H1 (cell line): ENCODE data around the gene HOXA11. TPM values are rescaled to one million over a fixed set of nuclear protein-coding genes. Genes with fewer than 3 reads are reported as not detected.

ENCODE experiments used
- POU5F1 ChIP-seq: IDR thresholded peaks from 2 replicates; pipeline ENCODE4 v1.6.1; 2011; ENCODE audit warnings: low read depth, mild to moderate bottlenecking, low read length, moderate library complexity
- polyA plus RNA-seq, 7 experiments: library from polyadenylated mRNA; depleted of rRNA in 3 of 7; stranded (reverse) in 5 of 7; unstranded in 2 of 7; fragments of >200 nt in 5 of 7; fragments of 200-250 nt in 2 of 7; gene quantifications; 1 replicate in 5 of 7; 2 replicates in 1 of 7; 4 replicates in 1 of 7; pipeline versions ENCODE4 v1.2.1 to v1.2.3, GENCODE V29; 2011 to 2013; ENCODE audit warnings: missing spikeins in 2 of 7, mixed read lengths in 2 of 7
- total RNA-seq: library from RNA; stranded (reverse); fragmentation: NEBNext Ultra II Directional; extraction: Animal tissue kit (Norgen Biotek cat#: 25700); gene quantifications from 2 replicates; pipeline ENCODE4 v1.2.1, GENCODE V29; 2021

The HOXA11 gene
- total and polyA plus RNA-seq, 2 of the 8 experiments (the other 6 are each of a cell fraction or from before 2014, with no cell fraction given) = not detected

- TF ChIP-seq POU5F1 = no peak
These were observed 11.3 kb upstream of the HOXA11 start (continued) for GRCh38 chr7:27196287-27196767.
